HG03342 (cell line): Measurements from ENCODE around the gene TMC1.
"Not testable (repeated sequence)": the region's sequence is repeated elsewhere in the genome, so short reads cannot be mapped to it uniquely, and the experiment has no call there.

ENCODE experiments used
- ATAC-seq: cut with Tn5 transposase; IDR thresholded peaks from one replicate; pipeline ENCODE4 v1.9.1; 2021; ENCODE audit warnings: mild to moderate bottlenecking, moderate library complexity; ENCODE audit not compliant: unreplicated experiment

TMC1 gene

GRCh38 chr9:72749276-72749675 lies 227.9 kb downstream of the TMC1 start:
- ATAC-seq: no peak

GRCh38 chr9:72751541-72751940 lies 230.1 kb downstream of the TMC1 start:
- no peak for ATAC-seq

GRCh38 chr9:72753266-72753893 lies 232.0 kb downstream of the TMC1 start:
- ATAC-seq: no peak

GRCh38 chr9:72755836-72756235 lies 234.4 kb downstream of the TMC1 start:
- no peak for ATAC-seq

- no peak for ATAC-seq
Observed at GRCh38 chr9:72758944-72759343, 237.5 kb downstream of the TMC1 start.

- no peak for ATAC-seq
Observed at GRCh38 chr9:72763022-72763421, 241.6 kb downstream of the TMC1 start.

- no peak for ATAC-seq
Observed at GRCh38 chr9:72769546-72769945, 248.1 kb downstream of the TMC1 start.

GRCh38 chr9:72772661-72773060 lies 251.3 kb downstream of the TMC1 start:
- ATAC-seq: no peak

- ATAC-seq: peak; percentile 67
Observed at GRCh38 chr9:72773570-72773969, 252.2 kb downstream of the TMC1 start.

GRCh38 chr9:72775570-72775969 lies 254.2 kb downstream of the TMC1 start:
- ATAC-seq: no peak

- ATAC-seq: no peak
Observed at GRCh38 chr9:72779614-72780013, 258.2 kb downstream of the TMC1 start.

GRCh38 chr9:72786948-72787347 lies 265.5 kb downstream of the TMC1 start:
- ATAC-seq: no peak

GRCh38 chr9:72788966-72789735 lies 267.7 kb downstream of the TMC1 start:
- ATAC-seq: no peak

GRCh38 chr9:72789885-72790284 lies 268.5 kb downstream of the TMC1 start:
- no peak for ATAC-seq

GRCh38 chr9:72790989-72791388 lies 269.6 kb downstream of the TMC1 start:
- ATAC-seq: no peak

GRCh38 chr9:72791436-72791835 lies 270.0 kb downstream of the TMC1 start:
- ATAC-seq: no peak

GRCh38 chr9:72794946-72795345 lies 273.5 kb downstream of the TMC1 start:
- no peak for ATAC-seq

GRCh38 chr9:72800328-72800994 lies 279.1 kb downstream of the TMC1 start:
- ATAC-seq: no peak

GRCh38 chr9:72805238-72805637 lies 283.8 kb downstream of the TMC1 start:
- ATAC-seq: no peak

GRCh38 chr9:72806313-72806809 lies 285.0 kb downstream of the TMC1 start:
- not testable (repeated sequence) for ATAC-seq

- no peak for ATAC-seq
Observed at GRCh38 chr9:72807765-72808445, 286.5 kb downstream of the TMC1 start.
